ENCODE measurements around the gene EPSTI1. TPM values are rescaled to one million over a fixed set of nuclear protein-coding genes. Genes with fewer than 3 reads are reported as not detected.

The EPSTI1 gene
- total and polyA plus RNA-seq, 10 of the 15 experiments (the other 5 are each of a cell fraction or from before 2014, with no cell fraction given), result 4.7 to 32.0 (median 24.2) TPM

DNA sequence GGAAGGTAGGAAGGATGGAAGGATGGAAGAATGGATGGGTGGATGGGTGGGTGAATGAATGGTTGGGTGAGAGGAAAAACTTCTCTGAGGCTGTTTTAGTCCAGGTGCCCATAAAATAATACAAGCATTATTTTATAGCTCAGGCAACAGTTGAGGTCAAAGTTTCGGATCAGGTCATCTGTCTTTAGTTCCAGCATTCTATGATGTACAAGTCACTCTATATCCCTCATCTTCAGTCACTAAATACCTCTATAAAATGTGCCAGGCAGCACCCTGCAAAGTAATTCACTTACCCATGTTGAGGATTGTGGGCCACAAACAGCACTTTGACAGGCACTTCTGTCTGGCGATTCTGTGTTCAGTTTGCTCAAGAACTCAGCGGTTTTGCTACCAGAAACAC, 66.0 kb downstream of the EPSTI1 start:
- 96% methylated on average over 3 of the region's 3 CpGs for WGBS (ENCODE audit: insufficient coverage, insufficient replicate concordance, low lambda C conversion rate, missing lambda C conversion rate)
- TF ChIP-seq SIX5 (IDR thresholded peaks at IDR 0.05; ENCODE audit: low read depth, low read length, severe bottlenecking), result no peak
- TF ChIP-seq EED (IDR thresholded peaks at IDR 0.05; ENCODE audit: low read depth), result no peak
- no peak for TF ChIP-seq CREB1 (IDR thresholded peaks at IDR 0.05; ENCODE audit: low read depth)
- TF ChIP-seq, protein P1, sequence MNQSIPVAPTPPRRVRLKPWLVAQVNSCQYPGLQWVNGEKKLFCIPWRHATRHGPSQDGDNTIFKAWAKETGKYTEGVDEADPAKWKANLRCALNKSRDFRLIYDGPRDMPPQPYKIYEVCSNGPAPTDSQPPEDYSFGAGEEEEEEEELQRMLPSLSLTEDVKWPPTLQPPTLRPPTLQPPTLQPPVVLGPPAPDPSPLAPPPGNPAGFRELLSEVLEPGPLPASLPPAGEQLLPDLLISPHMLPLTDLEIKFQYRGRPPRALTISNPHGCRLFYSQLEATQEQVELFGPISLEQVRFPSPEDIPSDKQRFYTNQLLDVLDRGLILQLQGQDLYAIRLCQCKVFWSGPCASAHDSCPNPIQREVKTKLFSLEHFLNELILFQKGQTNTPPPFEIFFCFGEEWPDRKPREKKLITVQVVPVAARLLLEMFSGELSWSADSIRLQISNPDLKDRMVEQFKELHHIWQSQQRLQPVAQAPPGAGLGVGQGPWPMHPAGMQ (IDR thresholded peaks at IDR 0.05; ENCODE audit: borderline replicate concordance), result no peak
- no peak for TF ChIP-seq ZNF622 (IDR thresholded peaks at IDR 0.05)
- TF ChIP-seq LARP7 (IDR thresholded peaks at IDR 0.05), result no peak
- no peak for TF ChIP-seq RAD21 (IDR thresholded peaks at IDR 0.05; ENCODE audit: insufficient read depth, low read depth, low read length)
- no peak for TF ChIP-seq USF2 (IDR thresholded peaks at IDR 0.05; ENCODE audit: borderline replicate concordance, low read depth, low read length)
- TF ChIP-seq, protein P2, sequence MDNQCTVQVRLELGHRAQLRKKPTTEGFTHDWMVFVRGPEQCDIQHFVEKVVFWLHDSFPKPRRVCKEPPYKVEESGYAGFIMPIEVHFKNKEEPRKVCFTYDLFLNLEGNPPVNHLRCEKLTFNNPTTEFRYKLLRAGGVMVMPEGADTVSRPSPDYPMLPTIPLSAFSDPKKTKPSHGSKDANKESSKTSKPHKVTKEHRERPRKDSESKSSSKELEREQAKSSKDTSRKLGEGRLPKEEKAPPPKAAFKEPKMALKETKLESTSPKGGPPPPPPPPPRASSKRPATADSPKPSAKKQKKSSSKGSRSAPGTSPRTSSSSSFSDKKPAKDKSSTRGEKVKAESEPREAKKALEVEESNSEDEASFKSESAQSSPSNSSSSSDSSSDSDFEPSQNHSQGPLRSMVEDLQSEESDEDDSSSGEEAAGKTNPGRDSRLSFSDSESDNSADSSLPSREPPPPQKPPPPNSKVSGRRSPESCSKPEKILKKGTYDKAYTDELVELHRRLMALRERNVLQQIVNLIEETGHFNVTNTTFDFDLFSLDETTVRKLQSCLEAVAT (IDR thresholded peaks at IDR 0.05), result no peak
- no peak for TF ChIP-seq IRF4 (IDR thresholded peaks at IDR 0.05; ENCODE audit: low read depth, low read length)
- TF ChIP-seq NR2C2 (IDR thresholded peaks at IDR 0.05; ENCODE audit: borderline replicate concordance, control insufficient read depth, insufficient read length, low read depth), result no peak
- TF ChIP-seq E2F4 (IDR thresholded peaks at IDR 0.05; ENCODE audit: low read depth, low read length), result no peak
- no peak for TF ChIP-seq PAX8 (IDR thresholded peaks at IDR 0.05)
- TF ChIP-seq PML (IDR thresholded peaks at IDR 0.05; ENCODE audit: low read length), result no peak
- no peak for TF ChIP-seq CBX3 (IDR thresholded peaks at IDR 0.05; ENCODE audit: borderline replicate concordance, low read depth)
- TF ChIP-seq NBN (IDR thresholded peaks at IDR 0.05), result no peak
- TF ChIP-seq, protein P3, sequence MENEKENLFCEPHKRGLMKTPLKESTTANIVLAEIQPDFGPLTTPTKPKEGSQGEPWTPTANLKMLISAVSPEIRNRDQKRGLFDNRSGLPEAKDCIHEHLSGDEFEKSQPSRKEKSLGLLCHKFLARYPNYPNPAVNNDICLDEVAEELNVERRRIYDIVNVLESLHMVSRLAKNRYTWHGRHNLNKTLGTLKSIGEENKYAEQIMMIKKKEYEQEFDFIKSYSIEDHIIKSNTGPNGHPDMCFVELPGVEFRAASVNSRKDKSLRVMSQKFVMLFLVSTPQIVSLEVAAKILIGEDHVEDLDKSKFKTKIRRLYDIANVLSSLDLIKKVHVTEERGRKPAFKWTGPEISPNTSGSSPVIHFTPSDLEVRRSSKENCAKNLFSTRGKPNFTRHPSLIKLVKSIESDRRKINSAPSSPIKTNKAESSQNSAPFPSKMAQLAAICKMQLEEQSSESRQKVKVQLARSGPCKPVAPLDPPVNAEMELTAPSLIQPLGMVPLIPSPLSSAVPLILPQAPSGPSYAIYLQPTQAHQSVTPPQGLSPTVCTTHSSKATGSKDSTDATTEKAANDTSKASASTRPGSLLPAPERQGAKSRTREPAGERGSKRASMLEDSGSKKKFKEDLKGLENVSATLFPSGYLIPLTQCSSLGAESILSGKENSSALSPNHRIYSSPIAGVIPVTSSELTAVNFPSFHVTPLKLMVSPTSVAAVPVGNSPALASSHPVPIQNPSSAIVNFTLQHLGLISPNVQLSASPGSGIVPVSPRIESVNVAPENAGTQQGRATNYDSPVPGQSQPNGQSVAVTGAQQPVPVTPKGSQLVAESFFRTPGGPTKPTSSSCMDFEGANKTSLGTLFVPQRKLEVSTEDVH (IDR thresholded peaks at IDR 0.05; ENCODE audit: low read depth, partially characterized antibody), result no peak

More for the DNA sequence above, 66.0 kb downstream of the EPSTI1 start:
- ChIA-PET POLR2A (no interaction called here), SMC1A (ENCODE audit: uncharacterized antibody, unreplicated experiment) (interaction anchor here (0.7 kb wide), 1 partner anchor 231 kb away, joined by 3 read pairs; no protein-coding TSS in a partner anchor), CTCF (interaction anchor here (1.0 kb wide), 1 partner anchor 16 kb away, joined by 3 read pairs; no protein-coding TSS in a partner anchor), RAD21 (ENCODE audit: unreplicated experiment) (no interaction called here)
- FAIRE-seq (no peak), ATAC-seq (no peak), DNase-seq (ENCODE audit: low read depth, low spot score) (no peak)
- intact Hi-C loops (cut with micrococcal nuclease; ENCODE audit: unreplicated experiment), result no loop called here
- Histone ChIP-seq H3K79me2 (ENCODE audit: control insufficient read depth, insufficient read depth, low read length) (no peaks in the 10 kb centered on the region), H3K4me3 (no peak overlapping the region), H4K20me1 (ENCODE audit: control insufficient read depth, insufficient read depth) (no peaks in the 10 kb centered on the region), H2AFZ (ENCODE audit: control insufficient read depth, low read depth, low read length) (no peak overlapping the region), H3K36me3 (ENCODE audit: control insufficient read depth in 2 of 2, insufficient read depth in 2 of 2, low read length in 1 of 2) (peaks cover 2 to 9% of the 10 kb centered on the region in 2 experiments; a peak in 3 of 4 replicates), H3K4me1 (ENCODE audit: control insufficient read depth, insufficient read depth, low read length) (no peaks in the 10 kb centered on the region), H3K9ac (ENCODE audit: control insufficient read depth, insufficient read depth, low read length) (no peak overlapping the region), H3K27ac (ENCODE audit: control insufficient read depth, insufficient read depth) (no peak overlapping the region), H3K27me3 (replicated peaks in 1 of 2; ENCODE audit: control insufficient read depth in 2 of 2, insufficient read depth in 2 of 2, low read length in 1 of 2) (no peaks in the 10 kb centered on the region), H3K4me2 (ENCODE audit: control insufficient read depth, insufficient read depth) (no peak overlapping the region), H3K9me3 (replicated peaks; ENCODE audit: control insufficient read depth, insufficient read depth, low read length) (no peaks in the 10 kb centered on the region)
- BruUV-seq (replicated peaks), result no TSS peak
- in situ Hi-C loops (cut with MboI), result no loop called here

Measured in GM12878 (cell line).